Cardiac muscle cell (in vitro differentiated cells and primary cell): ENCODE results near the gene CMTM8. TPM values are rescaled to one million over a fixed set of nuclear protein-coding genes. Genes with fewer than 3 reads are reported as not detected.
A peak's percentile ranks its signal among the peaks of the same experiment; 100 is the strongest.

Experiments
- DNase-seq, 2 donors: peaks; one replicate each; pipeline versions ENCODE4 v3.0.0 to v3.0.0-alpha.2; 2010 to 2017; ENCODE audit warnings: low read depth in 1 of 2, low spot score in 1 of 2
- H3K27ac ChIP-seq: fragments of 200-600 bp; sonication (generic); 2 replicates; pipeline ENCODE4 v1.5.1; 2016
- H3K27me3 ChIP-seq: fragments of 200-600 bp; sonication (generic); 2 replicates; pipeline ENCODE4 v1.6.0; 2016; ENCODE audit warnings: control low read depth
- H3K36me3 ChIP-seq: fragments of 200-600 bp; sonication (generic); 2 replicates; pipeline ENCODE4 v1.5.1; 2016; ENCODE audit warnings: control low read depth
- H3K4me1 ChIP-seq: fragments of 200-600 bp; sonication (generic); 2 replicates; pipeline ENCODE4 v1.8.1; 2017; ENCODE audit warnings: low read depth, mild to moderate bottlenecking, mixed run types
- H3K4me3 ChIP-seq: fragments of 200-600 bp; sonication (generic); 2 replicates; pipeline ENCODE4 v1.5.1; 2016; ENCODE audit warnings: mild to moderate bottlenecking
- H3K9me3 ChIP-seq: fragments of 200-600 bp; sonication (generic); 2 replicates; pipeline ENCODE4 v1.5.1; 2017; ENCODE audit warnings: low read depth, mild to moderate bottlenecking, control low read depth
- polyA plus RNA-seq: library from polyadenylated mRNA; unstranded; fragments of >200 nt; fragmentation: Nextera tagmentation; extraction: Ambion mirVana; gene quantifications from 2 replicates; pipeline ENCODE4 v1.2.1, GENCODE V29; 2016
- total RNA-seq: library from RNA; depleted of rRNA; stranded (reverse); fragments of >200 nt; gene quantifications from 2 replicates; pipeline ENCODE4 v1.2.3, GENCODE V29; 2016
- TF ChIP-seq, protein P1 (sequence below): IDR thresholded peaks from 2 replicates; pipeline ENCODE4 v1.5.1; 2012; ENCODE audit warnings: low read depth, mild to moderate bottlenecking, low read length

Gene CMTM8
- total and polyA plus RNA-seq, 2 experiments from 2014 or later = 6.9 to 12.5 TPM

DNA sequence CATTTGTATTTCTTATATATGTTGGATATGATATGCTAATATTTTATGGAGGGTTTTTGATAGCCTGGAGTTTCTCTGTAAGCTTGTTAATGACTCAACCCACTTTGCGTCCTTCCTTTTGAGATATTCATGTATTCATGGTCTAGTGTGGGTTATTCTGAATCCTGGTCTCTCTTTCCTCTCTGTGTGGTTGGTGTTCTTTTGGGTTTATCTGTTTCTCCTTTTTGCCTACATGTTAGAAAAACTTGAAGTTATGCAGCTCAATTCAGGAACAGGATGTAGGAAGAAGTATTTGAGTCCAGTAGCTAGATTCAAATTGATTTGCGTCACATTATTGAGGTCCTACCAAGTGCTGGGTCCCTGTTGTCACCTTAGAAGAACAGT lies 181.3 kb downstream of the CMTM8 start:
- Histone ChIP-seq H3K27me3 (no peaks in the 10 kb centered on the region), H3K36me3 (no peaks in the 10 kb centered on the region), H3K9me3 (no peaks in the 10 kb centered on the region), H3K4me1 (peaks cover 15% of the 10 kb centered on the region), H3K27ac (peak overlapping the region; percentile 85), H3K4me3 (no peak overlapping the region)
- DNase-seq = peak in 1 of 2 donors; percentile 19
- TF ChIP-seq, protein P1, sequence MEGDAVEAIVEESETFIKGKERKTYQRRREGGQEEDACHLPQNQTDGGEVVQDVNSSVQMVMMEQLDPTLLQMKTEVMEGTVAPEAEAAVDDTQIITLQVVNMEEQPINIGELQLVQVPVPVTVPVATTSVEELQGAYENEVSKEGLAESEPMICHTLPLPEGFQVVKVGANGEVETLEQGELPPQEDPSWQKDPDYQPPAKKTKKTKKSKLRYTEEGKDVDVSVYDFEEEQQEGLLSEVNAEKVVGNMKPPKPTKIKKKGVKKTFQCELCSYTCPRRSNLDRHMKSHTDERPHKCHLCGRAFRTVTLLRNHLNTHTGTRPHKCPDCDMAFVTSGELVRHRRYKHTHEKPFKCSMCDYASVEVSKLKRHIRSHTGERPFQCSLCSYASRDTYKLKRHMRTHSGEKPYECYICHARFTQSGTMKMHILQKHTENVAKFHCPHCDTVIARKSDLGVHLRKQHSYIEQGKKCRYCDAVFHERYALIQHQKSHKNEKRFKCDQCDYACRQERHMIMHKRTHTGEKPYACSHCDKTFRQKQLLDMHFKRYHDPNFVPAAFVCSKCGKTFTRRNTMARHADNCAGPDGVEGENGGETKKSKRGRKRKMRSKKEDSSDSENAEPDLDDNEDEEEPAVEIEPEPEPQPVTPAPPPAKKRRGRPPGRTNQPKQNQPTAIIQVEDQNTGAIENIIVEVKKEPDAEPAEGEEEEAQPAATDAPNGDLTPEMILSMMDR = no peak

Other genes with a start within 250 kb of the CMTM8 start
- 16.2 and 20.1 TPM in 2 replicates for gene GPD1L, start 132.1 kb upstream of the CMTM8 start, total RNA-seq
- gene GPD1L, start 132.1 kb upstream of the CMTM8 start, polyA plus RNA-seq = 19.4 and 22.1 TPM in 2 replicates
- 15.9 and 24.2 TPM in 2 replicates for gene CMTM7, start 153.2 kb downstream of the CMTM8 start, total RNA-seq
- gene CMTM7, start 153.2 kb downstream of the CMTM8 start, polyA plus RNA-seq = 42.4 and 64.1 TPM in 2 replicates